AG04449 (cell line): ENCODE measurements around the gene TOR1A.

Experiments used
- CTCF ChIA-PET: fragments of 350-600 bp; formaldehyde crosslinking; extraction: SDS; loops from one replicate; lab custom pipeline; 2021; ENCODE audit warnings: antibody characterized with exemption; lab: Yijun Ruan, JAX
- POLR2A ChIA-PET: fragments of 400-600, 350-600 bp; formaldehyde crosslinking; extraction: SDS; loops from one replicate; lab custom pipeline; 2020; ENCODE audit warnings: antibody characterized with exemption, inconsistent platforms; lab: Yijun Ruan, JAX
- DNase-seq: peaks from one replicate; pipeline ENCODE4 v3.0.0-alpha.2; 2010; ENCODE audit warnings: low read depth, low spot score
- H3K4me3 ChIP-seq: 2 replicates; pipeline ENCODE4 v1.5.1; 2011; ENCODE audit warnings: low read depth, mild to moderate bottlenecking, control low read depth, low read length
- TF ChIP-seq, protein P1 (sequence below): IDR thresholded peaks from one replicate; pipeline ENCODE4 v1.5.1; 2011; ENCODE audit warnings: mild to moderate bottlenecking, moderate library complexity, low read length, control low read depth, inconsistent platforms; ENCODE audit not compliant: insufficient read depth; ENCODE audit errors: missing control alignments

The TOR1A gene, protein sequence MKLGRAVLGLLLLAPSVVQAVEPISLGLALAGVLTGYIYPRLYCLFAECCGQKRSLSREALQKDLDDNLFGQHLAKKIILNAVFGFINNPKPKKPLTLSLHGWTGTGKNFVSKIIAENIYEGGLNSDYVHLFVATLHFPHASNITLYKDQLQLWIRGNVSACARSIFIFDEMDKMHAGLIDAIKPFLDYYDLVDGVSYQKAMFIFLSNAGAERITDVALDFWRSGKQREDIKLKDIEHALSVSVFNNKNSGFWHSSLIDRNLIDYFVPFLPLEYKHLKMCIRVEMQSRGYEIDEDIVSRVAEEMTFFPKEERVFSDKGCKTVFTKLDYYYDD

DNA sequence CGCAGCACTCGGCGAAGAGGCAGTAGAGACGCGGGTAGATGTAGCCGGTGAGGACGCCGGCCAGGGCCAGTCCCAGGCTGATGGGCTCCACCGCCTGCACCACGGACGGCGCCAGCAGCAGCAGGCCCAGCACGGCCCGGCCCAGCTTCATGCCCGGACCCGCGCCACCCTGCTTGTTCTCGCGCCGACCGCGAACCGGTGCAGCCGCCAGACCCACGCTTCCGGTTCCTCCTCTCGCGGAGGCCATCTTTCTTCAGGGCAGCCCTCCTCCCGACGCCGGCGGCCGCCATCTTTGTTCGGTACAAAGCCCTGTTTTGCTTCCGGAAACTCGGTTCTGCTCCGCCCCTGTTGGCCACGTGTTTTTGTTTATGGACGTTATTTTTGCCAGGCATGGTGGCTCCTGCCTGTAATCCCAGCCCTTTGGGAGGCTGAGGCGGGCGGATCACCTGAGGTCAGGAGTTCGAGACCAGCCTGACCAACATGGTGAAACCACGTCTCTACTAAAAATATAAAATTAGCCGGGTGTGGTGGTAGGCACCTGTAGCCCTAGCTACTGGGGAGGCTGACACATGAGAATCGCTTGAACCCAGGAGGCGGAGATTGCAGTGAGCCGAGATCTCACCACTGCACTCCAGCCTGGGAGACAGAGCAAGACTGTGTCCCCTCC, at the start of gene TOR1A:
TSS of gene TOR1A (minus strand) at position 202 of the 667 bp plus-strand sequence. CDS start at position 151, 51 bp downstream.
- POLR2A ChIA-PET: interaction anchor here (0.6 to 1.0 kb wide), 2 partner anchors 10 to 212 kb away, joined by 3 to 4 read pairs; no protein-coding TSS in a partner anchor
- CTCF ChIA-PET: no interaction called here
- peak within 1 kb of the TSS; percentile 89 for H3K4me3 ChIP-seq
- DNase-seq: peak; percentile 50
- TF ChIP-seq, protein P1, sequence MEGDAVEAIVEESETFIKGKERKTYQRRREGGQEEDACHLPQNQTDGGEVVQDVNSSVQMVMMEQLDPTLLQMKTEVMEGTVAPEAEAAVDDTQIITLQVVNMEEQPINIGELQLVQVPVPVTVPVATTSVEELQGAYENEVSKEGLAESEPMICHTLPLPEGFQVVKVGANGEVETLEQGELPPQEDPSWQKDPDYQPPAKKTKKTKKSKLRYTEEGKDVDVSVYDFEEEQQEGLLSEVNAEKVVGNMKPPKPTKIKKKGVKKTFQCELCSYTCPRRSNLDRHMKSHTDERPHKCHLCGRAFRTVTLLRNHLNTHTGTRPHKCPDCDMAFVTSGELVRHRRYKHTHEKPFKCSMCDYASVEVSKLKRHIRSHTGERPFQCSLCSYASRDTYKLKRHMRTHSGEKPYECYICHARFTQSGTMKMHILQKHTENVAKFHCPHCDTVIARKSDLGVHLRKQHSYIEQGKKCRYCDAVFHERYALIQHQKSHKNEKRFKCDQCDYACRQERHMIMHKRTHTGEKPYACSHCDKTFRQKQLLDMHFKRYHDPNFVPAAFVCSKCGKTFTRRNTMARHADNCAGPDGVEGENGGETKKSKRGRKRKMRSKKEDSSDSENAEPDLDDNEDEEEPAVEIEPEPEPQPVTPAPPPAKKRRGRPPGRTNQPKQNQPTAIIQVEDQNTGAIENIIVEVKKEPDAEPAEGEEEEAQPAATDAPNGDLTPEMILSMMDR: no peak

- POLR2A ChIA-PET: no interaction called here
- DNase-seq: no peak
- TF ChIP-seq, protein P1: no peak
- no peak overlapping the region for H3K4me3 ChIP-seq
- CTCF ChIA-PET: no interaction called here
Measured at GRCh38 chr9:129871046-129871445, 47.1 kb upstream of the TOR1A start.

DNA sequence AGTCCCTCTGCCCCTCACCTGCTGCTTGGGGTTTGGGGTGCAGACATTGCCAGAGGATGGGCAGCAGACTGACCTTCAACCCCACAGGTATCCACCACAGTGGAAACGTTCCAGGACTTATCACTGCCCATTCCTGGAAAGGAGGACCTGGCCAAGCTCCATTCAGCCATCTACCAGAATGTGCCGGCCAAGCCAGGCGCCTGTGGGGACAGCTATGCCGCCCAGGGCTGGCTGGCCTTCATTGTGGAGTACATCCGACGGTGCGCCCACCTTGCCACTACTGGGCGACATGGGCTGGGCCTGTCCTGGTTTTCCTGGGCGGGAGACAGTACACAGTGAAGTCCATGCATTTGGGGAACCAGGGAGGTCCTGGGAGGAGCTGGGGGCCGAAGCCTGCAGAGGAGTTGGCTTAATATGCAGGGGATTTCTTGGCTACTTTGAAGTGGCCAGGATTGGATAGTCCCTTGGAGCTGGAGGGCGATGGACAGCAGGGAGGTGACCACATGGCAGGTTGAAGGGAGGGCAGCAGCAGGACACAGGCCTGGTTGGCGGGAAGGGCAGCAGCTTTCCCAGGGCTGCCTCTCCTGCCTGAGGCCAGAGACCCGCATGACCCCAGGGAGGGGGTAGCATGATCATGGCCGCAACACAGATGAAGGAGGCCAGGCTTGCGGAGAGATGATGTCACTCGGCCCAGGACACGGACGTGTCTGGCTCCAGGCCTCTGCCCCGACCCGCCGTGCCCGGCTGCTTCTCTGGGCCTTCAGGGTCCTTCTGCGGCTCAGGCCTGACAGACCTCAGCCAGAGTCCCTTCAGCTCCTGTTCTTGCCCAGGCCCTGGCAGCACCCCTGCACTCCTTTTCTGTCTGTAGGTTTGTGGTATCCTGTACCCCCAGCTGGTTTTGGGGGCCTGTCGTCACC, 45.9 kb upstream of the TOR1A start:
- DNase-seq: no peak
- POLR2A ChIA-PET: no interaction called here
- CTCF ChIA-PET: interaction anchor here (1.0 kb wide), 1 partner anchor 11 kb away, joined by 3 read pairs; no protein-coding TSS in a partner anchor
- H3K4me3 ChIP-seq: no peak overlapping the region
- TF ChIP-seq, protein P1: no peak

DNA sequence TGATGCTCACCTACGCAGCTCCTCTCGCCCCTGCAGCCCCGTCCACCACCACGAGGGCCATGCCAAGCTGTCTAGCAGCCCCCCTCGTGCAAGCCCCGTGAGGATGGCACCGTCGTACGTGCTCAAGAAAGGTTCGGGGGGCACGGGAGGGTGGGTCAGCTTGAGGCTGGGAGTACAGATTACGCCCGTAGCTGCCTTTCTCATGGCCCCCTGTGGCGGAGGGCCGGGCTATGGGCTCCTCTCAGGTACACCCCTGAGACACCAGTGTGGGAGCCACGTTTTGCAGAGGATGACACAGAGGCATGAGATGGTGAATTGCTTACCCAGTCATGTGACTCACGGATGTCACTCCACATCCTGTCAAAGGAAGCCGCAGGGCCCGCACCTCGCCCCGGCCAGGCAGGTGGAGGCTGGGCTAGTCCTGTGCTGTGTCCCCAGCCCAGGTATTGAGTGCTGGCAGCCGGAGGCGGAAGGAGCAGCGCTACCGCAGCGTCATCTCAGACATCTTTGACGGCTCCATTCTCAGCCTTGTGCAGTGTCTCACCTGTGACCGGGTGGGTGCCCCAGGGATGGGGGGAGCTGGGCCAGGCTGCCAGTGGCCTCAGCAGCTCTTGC, 45.0 kb upstream of the TOR1A start:
- ChIA-PET CTCF (interaction anchor here (1.0 to 1.3 kb wide), 2 partner anchors 12 to 17 kb away, joined by 3 to 5 read pairs; no protein-coding TSS in a partner anchor), POLR2A (no interaction called here)
- H3K4me3 ChIP-seq: no peak overlapping the region
- no peak for DNase-seq
- TF ChIP-seq, protein P1: no peak

DNA sequence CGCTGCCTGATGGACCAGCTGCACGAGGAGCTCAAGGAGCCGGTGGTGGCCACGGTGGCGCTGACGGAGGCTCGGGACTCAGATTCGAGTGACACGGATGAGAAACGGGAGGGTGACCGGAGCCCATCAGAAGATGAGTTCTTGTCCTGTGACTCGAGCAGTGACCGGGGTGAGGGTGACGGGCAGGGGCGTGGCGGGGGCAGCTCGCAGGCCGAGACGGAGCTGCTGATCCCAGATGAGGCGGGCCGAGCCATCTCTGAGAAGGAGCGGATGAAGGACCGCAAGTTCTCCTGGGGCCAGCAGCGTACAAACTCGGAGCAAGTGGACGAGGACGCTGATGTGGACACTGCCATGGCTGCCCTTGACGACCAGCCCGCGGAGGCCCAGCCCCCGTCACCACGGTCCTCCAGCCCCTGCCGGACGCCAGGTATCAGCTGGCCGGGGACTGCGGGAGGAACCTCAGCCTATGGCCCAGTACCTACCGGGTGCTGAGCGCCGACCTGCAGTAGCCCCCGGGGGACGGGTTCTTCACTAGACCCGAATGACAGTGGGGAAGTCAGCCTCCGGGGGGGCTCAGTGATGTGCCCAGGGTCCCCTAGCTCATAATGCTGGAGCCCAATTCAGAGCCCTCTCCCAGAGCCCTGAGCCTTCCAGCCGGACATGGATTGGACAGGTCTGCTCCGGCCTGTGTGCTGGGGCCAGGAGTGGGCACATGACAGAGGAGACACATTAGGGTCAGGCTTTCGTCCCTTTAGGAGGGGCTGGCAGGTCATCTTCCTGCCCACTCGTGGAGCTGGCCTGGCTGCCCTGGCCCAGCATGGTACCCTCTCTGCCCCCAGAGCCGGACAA, 44.3 kb upstream of the TOR1A start:
- H3K4me3 ChIP-seq: no peak overlapping the region
- ChIA-PET CTCF (interaction anchor here (1.0 to 1.3 kb wide), 2 partner anchors 12 to 17 kb away, joined by 3 to 5 read pairs; no protein-coding TSS in a partner anchor), POLR2A (no interaction called here)
- TF ChIP-seq, protein P1: no peak
- DNase-seq: no peak
